Lung microvascular endothelial cell (primary cell): ENCODE results near the gene ZDHHC24. TPM values are rescaled to one million over a fixed set of nuclear protein-coding genes. Genes with fewer than 3 reads are reported as not detected.

ENCODE experiments used
- DNase-seq, 2 donors: peaks; one replicate each; pipeline versions ENCODE4 v3.0.0 to v3.0.0-alpha.2; 2010; ENCODE audit warnings: low read depth in 2 of 2
- total RNA-seq: library from RNA; depleted of rRNA; stranded (reverse); fragments of >200 nt; gene quantifications from 2 replicates; pipeline ENCODE4 v1.2.1, GENCODE V29; 2014

ZDHHC24 gene
- total RNA-seq, 1 donor from 2014 or later, result 20.8 TPM

- no peak for DNase-seq
Observed at GRCh38 chr11:66566221-66566620, 20.4 kb upstream of the ZDHHC24 start.

- DNase-seq, result no peak
Observed at GRCh38 chr11:66564984-66565383, 19.1 kb upstream of the ZDHHC24 start.

GRCh38 chr11:66564538-66564937 is 18.7 kb upstream of the ZDHHC24 start:
- no peak for DNase-seq

GRCh38 chr11:66563832-66564231 is 18.0 kb upstream of the ZDHHC24 start:
- no peak for DNase-seq

- DNase-seq, result no peak
Observed at GRCh38 chr11:66562907-66563583, 17.2 kb upstream of the ZDHHC24 start.

GRCh38 chr11:66562275-66562674 is 16.4 kb upstream of the ZDHHC24 start:
- DNase-seq, result no peak

- no peak for DNase-seq
Observed at GRCh38 chr11:66561975-66562248, 16.1 kb upstream of the ZDHHC24 start.

- no peak for DNase-seq
Observed at GRCh38 chr11:66561178-66561974, 15.5 kb upstream of the ZDHHC24 start.

GRCh38 chr11:66559866-66560676 is 14.2 kb upstream of the ZDHHC24 start:
- no peak for DNase-seq

GRCh38 chr11:66559142-66559865 is 13.5 kb upstream of the ZDHHC24 start:
- peak in 1 of 2 donors; percentile 55 for DNase-seq

DNA sequence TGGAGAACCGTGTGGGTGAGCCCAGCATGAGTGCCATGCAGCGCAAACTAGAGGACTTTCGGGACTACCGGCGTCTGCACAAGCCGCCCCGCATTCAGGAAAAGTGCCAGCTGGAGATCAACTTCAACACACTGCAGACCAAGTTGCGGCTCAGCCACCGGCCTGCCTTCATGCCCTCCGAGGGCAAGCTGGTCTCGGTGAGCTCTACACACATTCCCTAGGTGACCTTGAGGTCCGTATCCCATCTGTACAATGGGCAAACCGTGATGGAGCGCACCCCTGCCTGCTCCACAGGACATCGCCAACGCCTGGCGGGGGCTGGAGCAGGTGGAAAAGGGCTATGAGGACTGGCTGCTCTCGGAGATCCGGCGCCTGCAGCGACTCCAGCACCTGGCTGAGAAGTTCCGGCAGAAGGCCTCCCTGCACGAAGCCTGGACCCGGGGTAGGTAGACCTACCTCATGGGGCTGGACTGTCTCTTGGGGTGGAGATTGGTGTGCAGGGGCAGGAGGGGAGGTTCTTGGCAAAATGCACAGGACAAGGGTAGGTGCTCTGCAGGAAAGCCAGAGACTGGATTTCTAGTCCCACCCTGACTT is 12.0 kb upstream of the ZDHHC24 start:
- no peak for DNase-seq

- no peak for DNase-seq
Observed at GRCh38 chr11:66556086-66556485, 10.2 kb upstream of the ZDHHC24 start.

- no peak for DNase-seq
Observed at GRCh38 chr11:66555416-66555815, 9.6 kb upstream of the ZDHHC24 start.

GRCh38 chr11:66554602-66555001 is 8.8 kb upstream of the ZDHHC24 start:
- DNase-seq, result no peak

DNA sequence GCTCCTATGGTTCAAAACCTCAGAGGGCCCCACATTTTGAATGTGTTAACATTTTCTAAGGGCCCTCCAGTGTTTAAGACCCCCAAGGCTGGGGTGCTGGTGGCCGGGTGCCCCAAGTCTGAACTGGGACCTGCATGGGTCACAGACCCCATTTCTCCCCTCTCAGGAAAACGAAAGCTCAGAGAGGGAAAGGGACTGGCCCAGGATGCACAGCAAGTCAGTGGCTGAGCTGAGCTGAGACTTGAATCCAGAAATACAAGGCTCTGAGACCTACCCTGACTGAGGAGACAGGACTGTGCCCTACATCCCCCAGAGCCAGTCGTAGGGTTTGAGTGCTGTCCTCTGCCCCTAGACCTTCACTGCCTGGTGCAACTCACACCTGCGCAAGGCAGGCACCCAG is 5.0 kb upstream of the ZDHHC24 start:
- no peak for DNase-seq

DNA sequence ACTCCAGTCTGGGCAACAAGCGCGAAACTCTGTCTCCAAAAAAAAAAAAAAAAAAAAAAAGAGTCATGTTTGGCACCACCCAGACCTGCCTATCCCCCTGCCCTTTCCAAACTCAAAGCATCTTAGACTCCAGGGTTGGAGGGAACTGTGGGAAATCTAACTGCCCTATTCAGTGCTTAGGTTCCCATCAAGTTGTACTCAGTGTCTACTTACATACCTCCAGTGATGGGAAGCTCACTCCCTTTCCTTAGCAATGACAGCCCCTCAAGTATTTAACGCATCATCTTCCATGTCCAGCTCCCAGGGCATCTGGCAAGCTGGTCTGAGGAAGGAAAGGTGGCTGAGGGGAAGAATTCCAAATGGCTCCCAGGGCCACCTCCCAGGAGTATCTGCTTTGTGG is 3.8 kb upstream of the ZDHHC24 start:
- no peak for DNase-seq

DNA sequence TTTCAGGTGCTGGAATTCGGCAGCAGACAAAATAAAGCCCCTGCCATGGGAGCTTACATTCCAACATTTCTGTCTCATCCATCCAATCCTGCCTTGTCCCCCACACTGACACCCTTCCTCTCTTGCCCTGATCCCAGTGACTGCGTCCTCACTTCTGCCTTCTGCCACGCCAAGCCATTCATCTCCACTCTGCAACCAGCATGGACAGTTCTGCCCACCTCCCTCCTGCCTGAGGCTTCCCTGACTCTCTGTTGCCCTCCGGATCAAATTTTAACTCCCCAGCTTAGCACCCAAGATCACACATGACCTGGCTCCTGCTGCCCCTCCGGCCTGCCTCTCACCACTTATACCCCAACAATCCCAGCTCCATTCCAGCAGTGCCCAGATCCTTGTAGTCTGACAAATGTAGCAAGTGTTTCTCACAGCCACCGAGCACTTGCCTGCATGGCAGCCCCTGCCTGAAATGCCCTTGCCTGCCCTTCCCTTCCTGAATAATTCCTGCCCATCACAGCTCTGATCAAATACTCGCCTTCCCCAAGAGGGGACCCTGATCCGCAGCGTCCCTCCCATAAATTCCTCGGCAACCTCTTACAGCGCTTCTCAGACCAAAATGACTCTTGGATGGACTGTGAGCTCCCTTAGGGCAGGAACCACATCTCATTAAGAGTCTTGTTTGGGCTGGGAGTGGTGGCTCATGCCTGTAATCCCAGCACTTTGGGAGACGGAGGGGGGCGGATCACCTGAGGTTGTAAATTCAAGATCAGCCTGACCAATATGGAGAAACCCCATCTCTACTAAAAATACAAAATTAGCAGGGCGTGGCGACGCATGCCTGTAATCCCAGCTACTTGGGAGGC is 3.2 kb upstream of the ZDHHC24 start:
- no peak for DNase-seq

DNA sequence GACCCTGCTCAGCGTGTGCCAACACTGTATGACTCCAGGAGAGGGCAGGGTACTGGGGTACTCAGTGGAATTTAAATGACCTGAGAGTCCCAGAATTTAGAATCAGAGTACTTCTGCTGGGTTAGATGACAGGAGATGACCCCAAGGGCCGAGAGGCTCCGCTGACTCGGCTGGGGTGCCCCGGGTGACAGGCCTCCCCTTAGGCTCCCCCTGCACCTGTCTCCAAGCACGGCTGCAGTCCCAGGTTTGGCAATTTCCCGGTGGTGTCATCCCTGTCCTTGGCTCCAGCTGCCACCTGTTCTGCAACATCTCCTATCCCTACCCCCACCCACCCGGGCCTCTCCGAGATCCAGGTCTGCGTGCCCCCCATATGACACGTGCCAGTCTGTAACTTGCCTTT is 2.2 kb upstream of the ZDHHC24 start:
- DNase-seq, result no peak

DNA sequence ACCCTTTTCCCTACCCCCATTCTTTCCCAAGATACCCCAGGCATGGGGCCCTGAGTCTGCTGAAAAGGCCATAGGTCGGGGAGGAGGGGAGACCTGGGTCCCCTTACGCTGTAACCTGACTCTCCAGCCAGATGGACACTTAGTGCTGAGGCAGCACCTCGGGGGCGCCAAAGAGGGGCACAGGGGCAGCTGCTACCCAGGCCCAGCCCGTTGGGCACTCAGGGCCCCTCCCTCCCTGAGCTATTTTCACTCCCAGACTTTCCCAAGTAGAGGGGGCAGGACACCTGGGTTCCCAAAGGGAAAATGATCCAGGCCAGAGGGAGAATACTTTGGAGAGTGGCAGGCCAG is 1.8 kb upstream of the ZDHHC24 start:
- no peak for DNase-seq

DNA sequence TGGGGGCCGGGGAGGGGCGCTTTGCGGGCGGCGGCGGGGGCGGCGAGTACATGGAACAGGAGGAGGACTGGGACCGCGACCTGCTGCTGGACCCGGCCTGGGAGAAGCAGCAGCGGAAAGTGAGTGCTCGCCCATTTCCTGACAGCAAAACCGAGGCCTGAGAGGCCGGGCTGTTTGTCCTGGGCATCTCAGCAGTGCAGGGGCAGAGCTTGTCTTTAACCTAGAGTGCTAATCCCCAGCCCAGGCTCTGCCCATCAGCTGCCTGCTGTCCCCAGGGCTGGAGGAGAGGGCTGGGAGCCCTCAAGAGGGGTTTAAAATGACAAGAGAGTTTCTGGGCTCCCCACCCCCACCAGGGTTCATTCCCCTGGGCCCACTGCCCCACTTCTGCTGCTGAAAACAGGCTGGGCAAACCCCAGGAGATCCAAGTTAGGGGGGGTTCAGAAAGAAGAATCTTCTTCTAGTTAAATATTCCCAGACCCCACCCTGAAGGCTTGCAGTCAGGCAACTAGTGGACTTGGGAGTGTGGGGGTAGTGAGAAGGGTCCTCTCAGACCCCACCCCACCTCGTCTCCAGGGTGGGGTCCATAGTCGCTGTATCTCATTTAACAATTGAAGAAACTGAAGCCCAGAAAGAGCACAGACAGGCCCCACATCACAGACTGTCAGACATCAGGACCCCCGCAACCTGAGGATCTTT is 1.3 kb upstream of the ZDHHC24 start:
- no peak for DNase-seq
